HG03520 (cell line): Measurements from ENCODE around the gene KCNK13.
"Not testable (repeated sequence)": the region's sequence is repeated elsewhere in the genome, so short reads cannot be mapped to it uniquely, and the experiment has no call there.

Experiments used
- ATAC-seq: cut with Tn5 transposase; IDR thresholded peaks from one replicate; pipeline ENCODE4 v1.9.1; 2021; ENCODE audit warnings: mild to moderate bottlenecking, moderate library complexity; ENCODE audit not compliant: unreplicated experiment

Gene KCNK13

DNA sequence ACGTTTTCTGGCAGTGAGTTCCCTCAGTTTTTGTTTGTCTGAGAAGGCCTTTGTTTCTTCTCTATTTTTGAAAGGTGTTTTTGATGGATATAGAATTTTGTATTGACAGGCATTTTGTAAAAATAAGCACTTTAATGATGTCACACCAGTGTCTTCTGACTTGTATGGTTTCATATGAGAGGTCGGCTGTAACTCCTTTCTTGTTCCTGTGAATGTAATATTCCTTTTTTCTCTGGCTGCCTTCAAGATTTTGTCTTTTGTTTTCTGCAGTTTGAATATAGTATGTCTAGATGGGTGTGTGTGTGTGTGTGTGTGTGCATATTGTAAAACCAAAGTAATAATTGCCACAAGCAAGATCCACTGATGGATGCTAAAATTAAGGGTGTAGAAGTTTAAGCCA lies 126.8 kb downstream of the KCNK13 start:
- ATAC-seq: no peak

- no peak for ATAC-seq
Observed at GRCh38 chr14:90191154-90191553, 129.4 kb downstream of the KCNK13 start.

GRCh38 chr14:90191585-90191984 lies 129.8 kb downstream of the KCNK13 start:
- no peak for ATAC-seq

- no peak for ATAC-seq
Observed at GRCh38 chr14:90193925-90194324, 132.1 kb downstream of the KCNK13 start.

DNA sequence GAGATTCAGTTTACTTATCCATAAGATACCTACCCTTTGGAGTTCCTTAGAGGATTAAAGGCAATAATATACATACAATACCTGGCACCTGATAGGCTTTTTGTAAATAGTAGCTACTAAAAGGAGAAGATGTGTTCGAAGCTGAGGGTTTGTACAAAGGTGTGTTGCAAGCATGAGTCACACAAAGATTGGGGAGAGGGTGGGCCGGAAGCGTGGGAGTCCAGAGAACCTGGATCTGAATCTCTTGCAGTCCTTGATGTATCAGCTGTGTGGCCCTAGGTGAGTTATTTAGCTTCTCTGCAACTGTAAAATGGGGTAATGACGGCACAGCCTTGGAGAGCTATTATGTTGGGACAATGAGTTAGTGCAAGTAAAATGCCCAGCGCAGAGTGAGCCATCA lies 132.9 kb downstream of the KCNK13 start:
- no peak for ATAC-seq

GRCh38 chr14:90198541-90199060 lies 136.8 kb downstream of the KCNK13 start:
- no peak for ATAC-seq

GRCh38 chr14:90200546-90200945 lies 138.8 kb downstream of the KCNK13 start:
- not testable (repeated sequence) for ATAC-seq

DNA sequence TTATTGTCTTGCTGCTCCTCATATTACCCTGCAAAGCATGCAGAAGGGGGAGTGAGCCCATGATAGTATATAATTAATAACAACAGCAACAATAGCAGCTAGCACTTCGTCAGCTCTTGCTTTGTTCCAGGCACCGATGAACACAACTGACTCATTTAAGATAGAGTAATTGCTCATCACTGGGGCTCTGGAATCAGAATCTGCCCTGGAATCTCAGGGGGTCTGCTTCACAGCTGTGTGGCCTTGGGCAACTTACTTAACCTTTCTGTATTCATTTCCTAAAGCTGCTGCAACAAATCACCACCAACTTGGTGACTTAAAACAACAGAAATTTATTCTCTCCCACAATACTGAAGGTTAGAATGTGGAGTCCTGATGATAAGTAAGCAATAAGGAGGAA lies 139.6 kb downstream of the KCNK13 start:
- no peak for ATAC-seq

DNA sequence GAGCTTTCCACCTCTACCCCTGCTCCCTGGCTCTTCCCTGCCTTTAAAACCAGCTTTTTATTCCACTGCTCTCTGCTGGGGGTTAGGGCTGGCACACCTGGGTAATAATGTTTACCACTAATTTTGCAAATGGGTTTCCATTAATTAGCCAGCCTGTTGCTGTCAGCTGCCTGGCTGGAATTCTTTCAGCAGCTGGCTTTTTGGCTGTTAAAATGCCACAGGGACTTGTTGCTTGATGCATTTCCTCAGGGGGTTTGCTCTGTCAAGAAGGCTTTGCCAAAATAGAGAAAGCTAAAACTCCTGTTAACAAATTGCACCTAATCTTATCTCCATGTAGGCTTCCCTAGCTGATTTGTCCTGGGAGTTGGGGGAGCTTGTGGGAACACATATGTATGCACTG lies 142.7 kb downstream of the KCNK13 start:
- no peak for ATAC-seq

DNA sequence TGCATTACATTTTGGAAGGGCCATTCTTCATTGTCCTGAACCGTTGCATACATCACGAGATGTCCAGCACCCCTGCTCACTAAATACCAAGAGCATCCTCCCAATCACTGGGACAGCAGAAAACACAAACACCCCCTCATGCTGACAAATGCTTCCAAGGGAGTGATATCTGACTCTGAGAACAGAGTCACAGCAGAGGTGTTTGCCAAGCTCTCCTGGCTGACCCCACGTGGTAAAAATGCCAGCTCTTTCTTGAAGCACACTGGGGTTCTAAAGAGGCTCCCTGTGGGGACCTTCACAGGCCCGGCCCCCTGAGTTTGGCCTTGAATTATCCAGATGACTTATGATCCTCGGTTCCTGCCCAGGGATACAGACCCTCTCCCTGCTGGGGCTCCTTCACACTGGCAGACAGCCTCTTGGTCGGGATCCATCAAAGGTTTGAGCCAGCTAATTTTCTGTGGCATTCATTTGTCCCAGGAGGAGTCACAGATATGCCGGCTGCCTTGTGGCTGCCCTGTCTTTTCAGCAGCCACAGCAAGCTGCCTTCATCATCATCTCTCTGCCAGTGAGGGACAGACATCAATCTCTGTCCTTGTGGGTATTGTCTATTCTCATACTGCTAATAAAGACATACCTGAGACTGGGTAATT lies 151.4 kb downstream of the KCNK13 start:
- no peak for ATAC-seq

GRCh38 chr14:90228478-90228877 lies 166.7 kb downstream of the KCNK13 start:
- no peak for ATAC-seq

- not testable (repeated sequence) for ATAC-seq
Observed at GRCh38 chr14:90229942-90230341, 168.1 kb downstream of the KCNK13 start.
